ENCODE results near the gene SLC17A2. TPM values are rescaled to one million over a fixed set of nuclear protein-coding genes. Genes with fewer than 3 reads are reported as not detected.

The SLC17A2 gene
- total and polyA plus RNA-seq, 2 experiments from 2014 or later = not detected

DNA sequence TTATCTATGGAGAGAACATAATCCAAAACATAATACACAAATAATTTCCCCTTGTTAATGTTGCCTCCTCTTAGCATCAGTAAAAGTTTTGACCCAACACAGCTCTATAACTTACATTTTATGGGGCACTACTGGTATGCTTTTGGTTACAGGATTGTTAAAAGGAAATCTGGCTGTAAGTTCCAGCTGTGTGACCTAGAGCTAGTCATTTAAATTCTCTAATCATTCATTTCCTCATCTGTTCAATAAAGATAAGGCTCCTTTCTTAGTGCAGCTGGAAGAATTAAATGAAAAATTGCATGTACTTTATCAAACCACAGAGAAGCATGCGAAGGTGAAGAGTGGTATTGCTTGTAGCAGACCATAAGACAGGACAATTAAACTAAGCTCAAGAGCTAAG is 4.6 kb downstream of the SLC17A2 start:
- no peaks in the 10 kb centered on the region; the same call in 2 of the 3 replicates for H3K4me1 Mint-ChIP-seq
- no peak overlapping the region for H3K4me2 ChIP-seq
- ATAC-seq = no peak
- no peaks in the 10 kb centered on the region for H3K27me3 Mint-ChIP-seq (ENCODE audit: insufficient read depth, low read depth, poor library complexity)
- H3K9me2 ChIP-seq (ENCODE audit: insufficient read depth) = no peaks in the 10 kb centered on the region
- no peak overlapping the region for H3K27ac ChIP-seq (ENCODE audit: low read depth)
- no peaks in the 10 kb centered on the region for H4K20me1 ChIP-seq (replicated peaks; ENCODE audit: insufficient read depth)
- no peak overlapping the region for H3K4me3 ChIP-seq
- no peaks in the 10 kb centered on the region for H3F3A ChIP-seq (replicated peaks; ENCODE audit: low read depth)
- no peaks in the 10 kb centered on the region for H3K9me3 Mint-ChIP-seq
- no peaks in the 10 kb centered on the region for H3K36me3 Mint-ChIP-seq (ENCODE audit: low read depth)
- H3K4me3 Mint-ChIP-seq = no peak overlapping the region
- H3K4me1 ChIP-seq (ENCODE audit: insufficient read depth) = no peaks in the 10 kb centered on the region
- TF ChIP-seq, protein P1, sequence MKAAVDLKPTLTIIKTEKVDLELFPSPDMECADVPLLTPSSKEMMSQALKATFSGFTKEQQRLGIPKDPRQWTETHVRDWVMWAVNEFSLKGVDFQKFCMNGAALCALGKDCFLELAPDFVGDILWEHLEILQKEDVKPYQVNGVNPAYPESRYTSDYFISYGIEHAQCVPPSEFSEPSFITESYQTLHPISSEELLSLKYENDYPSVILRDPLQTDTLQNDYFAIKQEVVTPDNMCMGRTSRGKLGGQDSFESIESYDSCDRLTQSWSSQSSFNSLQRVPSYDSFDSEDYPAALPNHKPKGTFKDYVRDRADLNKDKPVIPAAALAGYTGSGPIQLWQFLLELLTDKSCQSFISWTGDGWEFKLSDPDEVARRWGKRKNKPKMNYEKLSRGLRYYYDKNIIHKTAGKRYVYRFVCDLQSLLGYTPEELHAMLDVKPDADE (IDR thresholded peaks at IDR 0.05) = no peak
- TF ChIP-seq ZNF331 (CRISPR knock-in tag; IDR thresholded peaks at IDR 0.05; ENCODE audit: low read depth) = no peak
- TF ChIP-seq, protein P2, sequence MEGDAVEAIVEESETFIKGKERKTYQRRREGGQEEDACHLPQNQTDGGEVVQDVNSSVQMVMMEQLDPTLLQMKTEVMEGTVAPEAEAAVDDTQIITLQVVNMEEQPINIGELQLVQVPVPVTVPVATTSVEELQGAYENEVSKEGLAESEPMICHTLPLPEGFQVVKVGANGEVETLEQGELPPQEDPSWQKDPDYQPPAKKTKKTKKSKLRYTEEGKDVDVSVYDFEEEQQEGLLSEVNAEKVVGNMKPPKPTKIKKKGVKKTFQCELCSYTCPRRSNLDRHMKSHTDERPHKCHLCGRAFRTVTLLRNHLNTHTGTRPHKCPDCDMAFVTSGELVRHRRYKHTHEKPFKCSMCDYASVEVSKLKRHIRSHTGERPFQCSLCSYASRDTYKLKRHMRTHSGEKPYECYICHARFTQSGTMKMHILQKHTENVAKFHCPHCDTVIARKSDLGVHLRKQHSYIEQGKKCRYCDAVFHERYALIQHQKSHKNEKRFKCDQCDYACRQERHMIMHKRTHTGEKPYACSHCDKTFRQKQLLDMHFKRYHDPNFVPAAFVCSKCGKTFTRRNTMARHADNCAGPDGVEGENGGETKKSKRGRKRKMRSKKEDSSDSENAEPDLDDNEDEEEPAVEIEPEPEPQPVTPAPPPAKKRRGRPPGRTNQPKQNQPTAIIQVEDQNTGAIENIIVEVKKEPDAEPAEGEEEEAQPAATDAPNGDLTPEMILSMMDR (conservative IDR thresholded peaks at IDR 0.05; ENCODE audit: low read depth in 2 of 2) = no peak
- no peak for TF ChIP-seq ZNF114 (CRISPR knock-in tag; IDR thresholded peaks at IDR 0.05)
- TF ChIP-seq, protein P3, sequence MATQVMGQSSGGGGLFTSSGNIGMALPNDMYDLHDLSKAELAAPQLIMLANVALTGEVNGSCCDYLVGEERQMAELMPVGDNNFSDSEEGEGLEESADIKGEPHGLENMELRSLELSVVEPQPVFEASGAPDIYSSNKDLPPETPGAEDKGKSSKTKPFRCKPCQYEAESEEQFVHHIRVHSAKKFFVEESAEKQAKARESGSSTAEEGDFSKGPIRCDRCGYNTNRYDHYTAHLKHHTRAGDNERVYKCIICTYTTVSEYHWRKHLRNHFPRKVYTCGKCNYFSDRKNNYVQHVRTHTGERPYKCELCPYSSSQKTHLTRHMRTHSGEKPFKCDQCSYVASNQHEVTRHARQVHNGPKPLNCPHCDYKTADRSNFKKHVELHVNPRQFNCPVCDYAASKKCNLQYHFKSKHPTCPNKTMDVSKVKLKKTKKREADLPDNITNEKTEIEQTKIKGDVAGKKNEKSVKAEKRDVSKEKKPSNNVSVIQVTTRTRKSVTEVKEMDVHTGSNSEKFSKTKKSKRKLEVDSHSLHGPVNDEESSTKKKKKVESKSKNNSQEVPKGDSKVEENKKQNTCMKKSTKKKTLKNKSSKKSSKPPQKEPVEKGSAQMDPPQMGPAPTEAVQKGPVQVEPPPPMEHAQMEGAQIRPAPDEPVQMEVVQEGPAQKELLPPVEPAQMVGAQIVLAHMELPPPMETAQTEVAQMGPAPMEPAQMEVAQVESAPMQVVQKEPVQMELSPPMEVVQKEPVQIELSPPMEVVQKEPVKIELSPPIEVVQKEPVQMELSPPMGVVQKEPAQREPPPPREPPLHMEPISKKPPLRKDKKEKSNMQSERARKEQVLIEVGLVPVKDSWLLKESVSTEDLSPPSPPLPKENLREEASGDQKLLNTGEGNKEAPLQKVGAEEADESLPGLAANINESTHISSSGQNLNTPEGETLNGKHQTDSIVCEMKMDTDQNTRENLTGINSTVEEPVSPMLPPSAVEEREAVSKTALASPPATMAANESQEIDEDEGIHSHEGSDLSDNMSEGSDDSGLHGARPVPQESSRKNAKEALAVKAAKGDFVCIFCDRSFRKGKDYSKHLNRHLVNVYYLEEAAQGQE (IDR thresholded peaks at IDR 0.05; ENCODE audit: unreplicated experiment) = no peak
- TF ChIP-seq CREB1 (CRISPR knock-in tag; IDR thresholded peaks at IDR 0.05; ENCODE audit: low read depth) = no peak
- TF ChIP-seq, protein P4, sequence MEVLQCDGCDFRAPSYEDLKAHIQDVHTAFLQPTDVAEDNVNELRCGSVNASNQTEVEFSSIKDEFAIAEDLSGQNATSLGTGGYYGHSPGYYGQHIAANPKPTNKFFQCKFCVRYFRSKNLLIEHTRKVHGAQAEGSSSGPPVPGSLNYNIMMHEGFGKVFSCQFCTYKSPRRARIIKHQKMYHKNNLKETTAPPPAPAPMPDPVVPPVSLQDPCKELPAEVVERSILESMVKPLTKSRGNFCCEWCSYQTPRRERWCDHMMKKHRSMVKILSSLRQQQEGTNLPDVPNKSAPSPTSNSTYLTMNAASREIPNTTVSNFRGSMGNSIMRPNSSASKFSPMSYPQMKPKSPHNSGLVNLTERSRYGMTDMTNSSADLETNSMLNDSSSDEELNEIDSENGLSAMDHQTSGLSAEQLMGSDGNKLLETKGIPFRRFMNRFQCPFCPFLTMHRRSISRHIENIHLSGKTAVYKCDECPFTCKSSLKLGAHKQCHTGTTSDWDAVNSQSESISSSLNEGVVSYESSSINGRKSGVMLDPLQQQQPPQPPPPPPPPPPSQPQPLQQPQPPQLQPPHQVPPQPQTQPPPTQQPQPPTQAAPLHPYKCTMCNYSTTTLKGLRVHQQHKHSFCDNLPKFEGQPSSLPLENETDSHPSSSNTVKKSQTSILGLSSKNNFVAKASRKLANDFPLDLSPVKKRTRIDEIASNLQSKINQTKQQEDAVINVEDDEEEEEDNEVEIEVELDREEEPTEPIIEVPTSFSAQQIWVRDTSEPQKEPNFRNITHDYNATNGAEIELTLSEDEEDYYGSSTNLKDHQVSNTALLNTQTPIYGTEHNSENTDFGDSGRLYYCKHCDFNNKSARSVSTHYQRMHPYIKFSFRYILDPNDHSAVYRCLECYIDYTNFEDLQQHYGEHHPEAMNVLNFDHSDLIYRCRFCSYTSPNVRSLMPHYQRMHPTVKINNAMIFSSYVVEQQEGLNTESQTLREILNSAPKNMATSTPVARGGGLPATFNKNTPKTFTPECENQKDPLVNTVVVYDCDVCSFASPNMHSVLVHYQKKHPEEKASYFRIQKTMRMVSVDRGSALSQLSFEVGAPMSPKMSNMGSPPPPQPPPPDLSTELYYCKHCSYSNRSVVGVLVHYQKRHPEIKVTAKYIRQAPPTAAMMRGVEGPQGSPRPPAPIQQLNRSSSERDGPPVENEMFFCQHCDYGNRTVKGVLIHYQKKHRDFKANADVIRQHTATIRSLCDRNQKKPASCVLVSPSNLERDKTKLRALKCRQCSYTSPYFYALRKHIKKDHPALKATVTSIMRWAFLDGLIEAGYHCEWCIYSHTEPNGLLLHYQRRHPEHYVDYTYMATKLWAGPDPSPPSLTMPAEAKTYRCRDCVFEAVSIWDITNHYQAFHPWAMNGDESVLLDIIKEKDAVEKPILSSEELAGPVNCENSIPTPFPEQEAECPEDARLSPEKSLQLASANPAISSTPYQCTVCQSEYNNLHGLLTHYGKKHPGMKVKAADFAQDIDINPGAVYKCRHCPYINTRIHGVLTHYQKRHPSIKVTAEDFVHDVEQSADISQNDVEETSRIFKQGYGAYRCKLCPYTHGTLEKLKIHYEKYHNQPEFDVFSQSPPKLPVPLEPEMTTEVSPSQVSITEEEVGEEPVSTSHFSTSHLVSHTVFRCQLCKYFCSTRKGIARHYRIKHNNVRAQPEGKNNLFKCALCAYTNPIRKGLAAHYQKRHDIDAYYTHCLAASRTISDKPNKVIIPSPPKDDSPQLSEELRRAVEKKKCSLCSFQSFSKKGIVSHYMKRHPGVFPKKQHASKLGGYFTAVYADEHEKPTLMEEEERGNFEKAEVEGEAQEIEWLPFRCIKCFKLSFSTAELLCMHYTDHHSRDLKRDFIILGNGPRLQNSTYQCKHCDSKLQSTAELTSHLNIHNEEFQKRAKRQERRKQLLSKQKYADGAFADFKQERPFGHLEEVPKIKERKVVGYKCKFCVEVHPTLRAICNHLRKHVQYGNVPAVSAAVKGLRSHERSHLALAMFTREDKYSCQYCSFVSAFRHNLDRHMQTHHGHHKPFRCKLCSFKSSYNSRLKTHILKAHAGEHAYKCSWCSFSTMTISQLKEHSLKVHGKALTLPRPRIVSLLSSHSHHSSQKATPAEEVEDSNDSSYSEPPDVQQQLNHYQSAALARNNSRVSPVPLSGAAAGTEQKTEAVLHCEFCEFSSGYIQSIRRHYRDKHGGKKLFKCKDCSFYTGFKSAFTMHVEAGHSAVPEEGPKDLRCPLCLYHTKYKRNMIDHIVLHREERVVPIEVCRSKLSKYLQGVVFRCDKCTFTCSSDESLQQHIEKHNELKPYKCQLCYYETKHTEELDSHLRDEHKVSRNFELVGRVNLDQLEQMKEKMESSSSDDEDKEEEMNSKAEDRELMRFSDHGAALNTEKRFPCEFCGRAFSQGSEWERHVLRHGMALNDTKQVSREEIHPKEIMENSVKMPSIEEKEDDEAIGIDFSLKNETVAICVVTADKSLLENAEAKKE (CRISPR knock-in tag; IDR thresholded peaks at IDR 0.05) = no peak
- no peak for TF ChIP-seq POLR2AphosphoS5 (IDR thresholded peaks at IDR 0.05; ENCODE audit: low read depth)
- no peak for TF ChIP-seq EZH2phosphoT487 (IDR thresholded peaks at IDR 0.05; ENCODE audit: unreplicated experiment)
- no peak for TF ChIP-seq STAT1 (IDR thresholded peaks at IDR 0.05; ENCODE audit: unreplicated experiment)
- TF ChIP-seq EZH2 (IDR thresholded peaks at IDR 0.05; ENCODE audit: low read depth, unreplicated experiment) = no peak
- H3K27ac Mint-ChIP-seq = no peak overlapping the region
- no peaks in the 10 kb centered on the region for H3K27me3 ChIP-seq (ENCODE audit: insufficient read depth)
- no peaks in the 10 kb centered on the region for H3K36me3 ChIP-seq (ENCODE audit: insufficient read depth)
- no peaks in the 10 kb centered on the region for H3K79me2 ChIP-seq (replicated peaks; ENCODE audit: insufficient read depth)
- no peak overlapping the region for H2AFZ ChIP-seq
- no peak for DNase-seq (ENCODE audit: low spot score)
